PC-3 (cell line): Measurements from ENCODE around the gene GDPD1. TPM values are rescaled to one million over a fixed set of nuclear protein-coding genes. Genes with fewer than 3 reads are reported as not detected.

Experiments used
- ATAC-seq: fragments of 200-7000 bp; cut with Tn5 transposase; 2 replicates; pipeline ENCODE4 v1.9.1; 2020; ENCODE audit warnings: mild to moderate bottlenecking, moderate library complexity
- Bru-seq: library from RNA; stranded (reverse); fragments of 400-500 nt; gene quantifications from one replicate; lab custom pipeline; 2021; lab: Mats Ljungman, UMichigan
- BruChase-seq, 2 experiments: library from RNA; stranded (reverse); fragments of 400-500 nt; gene quantifications; one replicate each; lab custom pipeline; 2021; lab: Mats Ljungman, UMichigan
- BruUV-seq: library from RNA; stranded (reverse); fragments of 400-500 nt; replicated peaks from 2 replicates; lab custom pipeline; 2021; lab: Mats Ljungman, UMichigan
- CTCF ChIA-PET: fragments of 300-600 bp; sonication (Branson Sonifier 250); formaldehyde crosslinking; loops from one replicate; lab custom pipeline; 2022; ENCODE audit warnings: antibody characterized with exemption; lab: Charles Lee
- POLR2A ChIA-PET: fragments of 300-600 bp; sonication (Branson Sonifier 250); formaldehyde crosslinking; loops from one replicate; lab custom pipeline; 2022; ENCODE audit warnings: antibody characterized with exemption; ENCODE audit not compliant: unreplicated experiment; lab: Charles Lee
- DNase-seq: peaks from one replicate; pipeline ENCODE4 v3.0.0-alpha.2; 2015
- H2AFZ ChIP-seq: fragments of 300-600 bp; sonication (generic); 2 replicates; pipeline ENCODE4 v1.6.0; 2016; ENCODE audit warnings: antibody characterized with exemption, low read length
- H3F3A ChIP-seq: fragments of 300-600 bp; sonication (generic); one replicate; pipeline ENCODE4 v1.6.0; 2017; ENCODE audit warnings: antibody characterized with exemption, low read length, control low read depth, mild to moderate bottlenecking; ENCODE audit not compliant: unreplicated experiment
- H3K27ac ChIP-seq: fragments of 300-600 bp; sonication (generic); 2 replicates; pipeline ENCODE4 v1.5.1; 2016; ENCODE audit warnings: mild to moderate bottlenecking, low read length
- H3K27me3 ChIP-seq: fragments of 300-600 bp; sonication (generic); 2 replicates; pipeline ENCODE4 v1.6.1; 2016; ENCODE audit warnings: low read length, mixed read lengths
- H3K36me3 ChIP-seq: fragments of 300-600 bp; sonication (generic); 2 replicates; pipeline ENCODE4 v1.6.1; 2016; ENCODE audit warnings: low read depth, mixed run types, low read length, mixed read lengths
- H3K4me1 ChIP-seq: fragments of 300-600 bp; sonication (generic); 2 replicates; pipeline ENCODE4 v1.5.1; 2016; ENCODE audit warnings: low read length; ENCODE audit not compliant: insufficient read depth
- H3K4me2 ChIP-seq: fragments of 300-600 bp; sonication (generic); 2 replicates; pipeline ENCODE4 v1.6.0; 2016; ENCODE audit warnings: low read length
- H3K4me3 ChIP-seq: fragments of 300-600 bp; sonication (generic); 2 replicates; pipeline ENCODE4 v1.5.1; 2016; ENCODE audit warnings: mild to moderate bottlenecking, low read length, mixed read lengths
- H3K79me2 ChIP-seq: fragments of 300-600 bp; sonication (generic); 2 replicates; pipeline ENCODE4 v1.6.1; 2017; ENCODE audit warnings: low read length, mixed read lengths
- H3K9ac ChIP-seq: fragments of 300-600 bp; sonication (generic); 2 replicates; pipeline ENCODE4 v1.6.0; 2016; ENCODE audit warnings: mild to moderate bottlenecking, low read length
- H3K9me2 ChIP-seq: fragments of 300-600 bp; sonication (generic); replicated peaks from 2 replicates; pipeline ENCODE4 v1.6.1; 2016; ENCODE audit warnings: mixed run types, low read length, mixed read lengths
- H3K9me3 ChIP-seq: fragments of 300-600 bp; sonication (generic); 2 replicates; pipeline ENCODE4 v1.6.1; 2016; ENCODE audit warnings: low read length, mixed read lengths
- H4K20me1 ChIP-seq: fragments of 300-600 bp; sonication (generic); 2 replicates; pipeline ENCODE4 v1.6.1; 2016; ENCODE audit warnings: low read length, mixed read lengths
- EZH2 ChIP-seq: fragments of 300-600 bp; sonication (generic); IDR thresholded peaks from one replicate; pipeline ENCODE4 v1.6.1; 2017; ENCODE audit warnings: antibody characterized with exemption, mild to moderate bottlenecking, low read length; ENCODE audit not compliant: unreplicated experiment
- EZH2phosphoT487 ChIP-seq: fragments of 300-600 bp; sonication (generic); IDR thresholded peaks from 2 replicates; pipeline ENCODE4 v1.6.1; 2018; ENCODE audit warnings: mild to moderate bottlenecking, antibody characterized with exemption, low read length, borderline replicate concordance
- intact Hi-C: fragments of 100-400 bp; cut with micrococcal nuclease; formaldehyde crosslinking; loops from 2 replicates; pipeline ENCODE4 v1.9.0; 2023
- long read RNA-seq: library from polyadenylated mRNA; unstranded; transcript quantifications from one replicate; pipeline ENCODE4 v2.0.0, GENCODE V29; 2021; ENCODE audit not compliant: unreplicated experiment
- total RNA-seq: library from RNA; depleted of rRNA; stranded (reverse); fragments of >200 nt; gene quantifications from 2 replicates; pipeline ENCODE4 v1.2.3, GENCODE V29; 2014; rRNA removed
- TF ChIP-seq, protein P1 (sequence below): fragments of 300-600 bp; sonication (generic); conservative IDR thresholded peaks from 2 replicates; pipeline ENCODE4 v1.5.1; 2017; ENCODE audit warnings: antibody characterized with exemption, low read depth, mild to moderate bottlenecking, low read length

Gene GDPD1
- total RNA-seq = 1.2 and 1.5 TPM in 2 replicates
- Bru-seq, nascent RNA = percentile 40 among the genes with signal in this experiment
- BruChase-seq, experiment 1, labeled RNA remaining after a 6-hour chase = percentile 36 among the genes with signal in this experiment
- percentile 37 among the genes with signal in this experiment for BruChase-seq, experiment 2, labeled RNA remaining after a 2-hour chase
- long read RNA-seq, partial matches to known transcripts = 1 of 2 reads
- long read RNA-seq, other reads (novel, unspliced or antisense) = 0 of 2 reads

GRCh38 chr17:59220328-59221158 is at the start of gene GDPD1:
Gene GDPD1 (plus strand): TSS chr17:59220511. CDS start chr17:59220610, 99 bp downstream.
- peak within 1 kb of the TSS; percentile 100 for H2AFZ ChIP-seq
- POLR2A ChIA-PET = no interaction called here
- no peaks in the 10 kb centered on the region for H3F3A ChIP-seq
- intact Hi-C loops = loop anchor here (1.0 to 5.0 kb wide), 5 partner anchors 76 to 222 kb away; partner anchors contain the start of gene TRIM37
- H3K9me3 ChIP-seq = no peaks in the 10 kb centered on the region
- no peaks in the 10 kb centered on the region for H3K79me2 ChIP-seq
- ATAC-seq (peak; percentile 97), DNase-seq (peak; percentile 98)
- peak within 1 kb of the TSS; percentile 94 for H3K4me2 ChIP-seq
- peak within 1 kb of the TSS; percentile 60 for H3K9ac ChIP-seq
- H3K9me2 ChIP-seq = no peaks in the 10 kb centered on the region
- H3K4me1 ChIP-seq = peaks cover 16% of the 10 kb centered on the region; the same call in 1 of the 2 replicates
- TF ChIP-seq, protein P1, sequence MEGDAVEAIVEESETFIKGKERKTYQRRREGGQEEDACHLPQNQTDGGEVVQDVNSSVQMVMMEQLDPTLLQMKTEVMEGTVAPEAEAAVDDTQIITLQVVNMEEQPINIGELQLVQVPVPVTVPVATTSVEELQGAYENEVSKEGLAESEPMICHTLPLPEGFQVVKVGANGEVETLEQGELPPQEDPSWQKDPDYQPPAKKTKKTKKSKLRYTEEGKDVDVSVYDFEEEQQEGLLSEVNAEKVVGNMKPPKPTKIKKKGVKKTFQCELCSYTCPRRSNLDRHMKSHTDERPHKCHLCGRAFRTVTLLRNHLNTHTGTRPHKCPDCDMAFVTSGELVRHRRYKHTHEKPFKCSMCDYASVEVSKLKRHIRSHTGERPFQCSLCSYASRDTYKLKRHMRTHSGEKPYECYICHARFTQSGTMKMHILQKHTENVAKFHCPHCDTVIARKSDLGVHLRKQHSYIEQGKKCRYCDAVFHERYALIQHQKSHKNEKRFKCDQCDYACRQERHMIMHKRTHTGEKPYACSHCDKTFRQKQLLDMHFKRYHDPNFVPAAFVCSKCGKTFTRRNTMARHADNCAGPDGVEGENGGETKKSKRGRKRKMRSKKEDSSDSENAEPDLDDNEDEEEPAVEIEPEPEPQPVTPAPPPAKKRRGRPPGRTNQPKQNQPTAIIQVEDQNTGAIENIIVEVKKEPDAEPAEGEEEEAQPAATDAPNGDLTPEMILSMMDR = peak; percentile 81
- TF ChIP-seq EZH2phosphoT487 = no peak
- BruUV-seq = TSS peak; percentile 43
- no peak within 1 kb of the TSS for H3K27ac ChIP-seq
- no peaks in the 10 kb centered on the region for H3K27me3 ChIP-seq
- CTCF ChIA-PET = interaction anchor here (0.5 to 1.1 kb wide), 5 partner anchors 49 to 299 kb away, joined by 4 to 8 read pairs (median 6); partner anchors contain the start of genes PRR11 and SKA2
- no peaks in the 10 kb centered on the region for H3K36me3 ChIP-seq
- H3K4me3 ChIP-seq = peak within 1 kb of the TSS; percentile 88
- no peaks in the 10 kb centered on the region for H4K20me1 ChIP-seq

DNA sequence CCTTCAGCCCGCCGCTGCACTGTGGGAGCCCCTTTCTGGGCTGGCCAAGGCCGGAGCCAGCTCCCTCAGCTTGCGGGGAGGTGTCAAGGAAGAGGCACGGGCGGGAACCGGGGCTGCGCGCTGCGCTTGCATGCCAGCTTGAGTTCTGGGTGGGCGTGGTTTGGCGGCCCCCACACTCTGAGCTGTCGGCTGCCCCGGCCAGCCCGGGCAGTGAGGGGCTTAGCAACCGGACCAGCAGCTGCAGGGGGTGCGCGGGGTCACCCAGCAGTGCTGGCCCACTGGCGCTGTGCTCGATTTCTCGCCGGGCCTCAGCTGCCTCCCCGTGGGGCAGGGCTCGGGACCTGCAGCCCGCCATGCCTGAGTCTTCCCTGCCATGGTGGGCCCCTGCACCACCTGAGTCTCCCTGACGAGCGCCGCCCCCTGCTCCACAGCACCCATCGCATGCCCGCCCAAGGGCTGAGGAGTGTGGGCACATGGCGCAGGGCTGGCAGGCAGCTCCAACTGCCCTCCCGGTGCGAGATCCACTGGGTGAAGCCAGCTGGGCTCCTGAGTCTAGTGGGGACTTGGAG is 47.8 kb upstream of the GDPD1 start:
- Histone ChIP-seq H3K27ac (no peak overlapping the region), H3K4me2 (no peak overlapping the region), H4K20me1 (no peaks in the 10 kb centered on the region), H3K4me1 (peaks cover 4% of the 10 kb centered on the region), H3K4me3 (no peak overlapping the region), H2AFZ (no peak overlapping the region), H3K36me3 (peaks cover 50% of the 10 kb centered on the region), H3K9ac (no peak overlapping the region), H3K79me2 (peaks cover 60% of the 10 kb centered on the region), H3K9me3 (no peaks in the 10 kb centered on the region), H3F3A (no peaks in the 10 kb centered on the region), H3K9me2 (no peaks in the 10 kb centered on the region), H3K27me3 (no peaks in the 10 kb centered on the region)
- ChIA-PET CTCF (no interaction called here), POLR2A (no interaction called here)
- intact Hi-C loops = no loop called here
- no peak for ATAC-seq
- no peak for TF ChIP-seq EZH2
- TF ChIP-seq, protein P1 = no peak
- TF ChIP-seq EZH2phosphoT487 = no peak
- BruUV-seq = no TSS peak
- no peak for DNase-seq
